Transverse colon (tissue), 4 donors: ENCODE measurements around the gene CNTNAP2. TPM values are rescaled to one million over a fixed set of nuclear protein-coding genes. Genes with fewer than 3 reads are reported as not detected.

Experiments
- DNase-seq: peaks from one replicate; pipeline ENCODE4 v3.0.0-alpha.2; 2019
- H3K27ac ChIP-seq, 4 donors: fragments of 200-600 bp; sonication (generic); 2 replicates each; pipeline ENCODE4 v1.5.1; 2016 to 2018; ENCODE audit warnings: inconsistent platforms in 4 of 4
- H3K27me3 ChIP-seq: fragments of 200-600 bp; sonication (generic); 2 replicates; pipeline ENCODE4 v1.5.1; 2017; ENCODE audit warnings: inconsistent platforms
- H3K36me3 ChIP-seq, 4 donors: fragments of 200-600 bp; sonication (generic); 2 replicates each; pipeline ENCODE4 v1.5.1; 2017 to 2019; ENCODE audit warnings: inconsistent platforms in 4 of 4
- H3K4me1 ChIP-seq, 4 donors: fragments of 200-600 bp; sonication (generic); 2 replicates each; pipeline ENCODE4 v1.5.1; 2017 to 2020; ENCODE audit warnings: inconsistent platforms in 4 of 4
- H3K4me3 ChIP-seq, 4 donors: fragments of 200-600 bp; sonication (generic); 1 replicate in 1 of 4; 2 replicates in 3 of 4; pipeline versions ENCODE4 v1.5.1 to v1.6.1; 2017 to 2019; ENCODE audit warnings: inconsistent platforms in 4 of 4
- H3K9me3 ChIP-seq, 2 donors: fragments of 200-600 bp; sonication (generic); 2 replicates each; pipeline ENCODE4 v1.5.1; 2017 to 2019; ENCODE audit warnings: inconsistent platforms in 2 of 2
- CTCF ChIP-seq, 5 experiments: fragments of 200-600 bp in 3 of 5; fragments of 450-650 bp in 2 of 5; sonication (generic) in 3 of 5; IDR thresholded peaks; 1 replicate in 2 of 5; 2 replicates in 3 of 5; pipeline ENCODE4 v1.5.1; 2016 to 2017; ENCODE audit warnings: antibody characterized with exemption in 5 of 5, inconsistent platforms in 3 of 5, mild to moderate bottlenecking in 2 of 5, moderate library complexity in 1 of 5
- EP300 ChIP-seq: sonication (generic); formaldehyde crosslinking; IDR thresholded peaks from one replicate; pipeline ENCODE4 v1.6.1; 2017; ENCODE audit warnings: antibody characterized with exemption, low read depth
- POLR2A ChIP-seq: fragments of 450-650 bp; IDR thresholded peaks from one replicate; pipeline ENCODE4 v1.6.1; 2016; ENCODE audit warnings: antibody characterized with exemption, mild to moderate bottlenecking, moderate library complexity
- POLR2AphosphoS5 ChIP-seq, 3 donors: sonication (generic); formaldehyde crosslinking; IDR thresholded peaks; one replicate each; pipeline ENCODE4 v1.6.1; 2016; ENCODE audit warnings: antibody characterized with exemption in 3 of 3
- WGBS, 2 donors: methylation state at CpG; one replicate each; pipeline ENCODE4 v1.1.5; 2018; ENCODE audit warnings: low coverage in 1 of 2; 5-methylcytosine and 5-hydroxymethylcytosine counted together
- in situ Hi-C, 4 donors: fragments of 200-750 bp; cut with MboI; loops; one replicate each; pipeline versions ENCODE4 v1.15.0 to v1.15.1; 2017; ENCODE audit warnings: low sequenced_read_pairs in 3 of 4, low pct_ligation_motif_present in 1 of 4, low pct_unique_long_range_greater_than_20kb in 1 of 4
- intact Hi-C: fragments of 100-400 bp; cut with DNase I; formaldehyde crosslinking; loops from one replicate; pipeline ENCODE4 v1.15.1; 2023; ENCODE audit warnings: low total_unique reads
- total RNA-seq, 4 donors: library from RNA; depleted of rRNA; stranded (reverse); fragments of >200 nt; gene quantifications; one replicate each; pipeline ENCODE4 v1.1.0, GENCODE V29; 2016

Gene CNTNAP2
- total RNA-seq, 4 donors from 2014 or later, result 0.60 to 2.9 (median 2.4) TPM

GRCh38 chr7:147852833-147853232, 1736.2 kb downstream of the CNTNAP2 start:
- in situ Hi-C loops, result no loop called here

GRCh38 chr7:147857152-147858140, 1740.8 kb downstream of the CNTNAP2 start:
- Histone ChIP-seq H3K27ac (no peak overlapping the region), H3K9me3 (no peaks in the 10 kb centered on the region), H3K36me3 (no peaks in the 10 kb centered on the region), H3K4me3 (no peak overlapping the region), H3K4me1 (no peaks in the 10 kb centered on the region), H3K27me3 (no peaks in the 10 kb centered on the region)
- TF ChIP-seq POLR2AphosphoS5 (IDR thresholded peaks at IDR 0.05), result no peak
- TF ChIP-seq EP300, result no peak
- TF ChIP-seq POLR2A, result no peak
- no peak for TF ChIP-seq CTCF (IDR thresholded peaks at IDR 0.05)
- in situ Hi-C loops (no loop called here), intact Hi-C loops (no loop called here)
- WGBS, 2 donors, result 76 to 82% methylated on average over 4 to 8 of the region's 8 CpGs
- DNase-seq, result no peak

More at GRCh38 chr7:147852833-147853232, 1736.2 kb downstream of the CNTNAP2 start:
- TF ChIP-seq POLR2A (no peak), POLR2AphosphoS5 (IDR thresholded peaks at IDR 0.05) (no peak), CTCF (IDR thresholded peaks at IDR 0.05) (no peak), EP300 (no peak)
- intact Hi-C loops, result no loop called here
- H3K9me3 ChIP-seq, result no peaks in the 10 kb centered on the region
- no peaks in the 10 kb centered on the region for H3K27me3 ChIP-seq
- no peaks in the 10 kb centered on the region for H3K36me3 ChIP-seq
- H3K4me3 ChIP-seq, result no peak overlapping the region
- H3K4me1 ChIP-seq, result no peaks in the 10 kb centered on the region
- no peak overlapping the region for H3K27ac ChIP-seq
- no peak for DNase-seq

GRCh38 chr7:147858421-147858820, 1741.8 kb downstream of the CNTNAP2 start:
- intact Hi-C loops, result no loop called here
- Histone ChIP-seq H3K4me3 (no peak overlapping the region), H3K27me3 (no peaks in the 10 kb centered on the region), H3K27ac (no peak overlapping the region), H3K36me3 (no peaks in the 10 kb centered on the region), H3K9me3 (no peaks in the 10 kb centered on the region), H3K4me1 (no peaks in the 10 kb centered on the region)
- TF ChIP-seq EP300 (no peak), POLR2AphosphoS5 (IDR thresholded peaks at IDR 0.05) (no peak), CTCF (IDR thresholded peaks at IDR 0.05) (no peak), POLR2A (no peak)
- WGBS, 2 donors, result 60 to 79% methylated on average over 3 of the region's 3 CpGs
- in situ Hi-C loops, result no loop called here
- no peak for DNase-seq

- Histone ChIP-seq H3K4me3 (no peak overlapping the region), H3K27me3 (no peaks in the 10 kb centered on the region), H3K4me1 (no peaks in the 10 kb centered on the region), H3K27ac (no peak overlapping the region), H3K36me3 (no peaks in the 10 kb centered on the region), H3K9me3 (no peaks in the 10 kb centered on the region)
- in situ Hi-C loops, result no loop called here
- WGBS, 2 donors, result 77 to 89% methylated on average over 4 of the region's 4 CpGs
- DNase-seq, result no peak
- intact Hi-C loops, result no loop called here
- no peak for TF ChIP-seq POLR2A
- TF ChIP-seq CTCF (IDR thresholded peaks at IDR 0.05), result no peak
- TF ChIP-seq POLR2AphosphoS5 (IDR thresholded peaks at IDR 0.05), result no peak
- TF ChIP-seq EP300, result no peak
These were observed 1742.4 kb downstream of the CNTNAP2 start for GRCh38 chr7:147859033-147859432.
